ENCODE data around the gene GIMD1.
A peak's percentile ranks its signal among the peaks of the same experiment; 100 is the strongest.
"Not testable (repeated sequence)": the region's sequence is repeated elsewhere in the genome, so short reads cannot be mapped to it uniquely, and the experiment has no call there.

GIMD1 gene

DNA sequence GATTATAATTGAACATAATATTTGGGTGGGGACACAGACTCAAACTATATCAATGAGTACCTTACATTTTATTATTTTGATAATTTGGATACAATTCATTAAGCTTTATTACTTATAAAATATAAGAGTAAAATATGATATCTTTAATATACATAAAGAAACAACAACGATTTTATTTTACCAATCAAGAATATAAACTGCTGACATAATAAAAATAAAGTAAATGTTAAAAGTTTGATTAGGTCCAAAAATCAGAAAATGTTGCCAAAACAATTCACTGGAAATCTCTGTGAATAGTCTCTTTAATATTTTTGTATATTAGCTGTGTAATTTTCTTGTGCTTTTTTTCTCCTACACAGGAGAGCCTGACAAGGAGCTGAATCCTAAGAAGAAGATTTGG, 21.4 kb downstream of the GIMD1 start:
- no peak for DNase-seq

DNA sequence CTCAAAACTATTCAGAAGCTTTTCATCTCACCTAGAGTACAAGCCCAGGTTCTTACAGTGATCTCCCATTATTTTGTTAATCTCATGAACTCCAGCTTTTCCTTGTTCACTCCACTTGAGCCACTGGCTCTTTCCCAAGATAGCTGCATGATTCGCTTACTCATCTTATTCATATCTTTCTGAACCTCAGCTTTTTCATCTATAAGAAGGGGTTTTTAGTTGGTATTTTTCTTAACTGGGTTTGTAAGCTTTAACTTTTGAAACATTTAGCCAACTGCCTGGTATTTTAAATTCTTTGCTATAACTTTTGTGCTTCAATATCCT, 24.0 kb downstream of the GIMD1 start:
- no peak for DNase-seq

DNA sequence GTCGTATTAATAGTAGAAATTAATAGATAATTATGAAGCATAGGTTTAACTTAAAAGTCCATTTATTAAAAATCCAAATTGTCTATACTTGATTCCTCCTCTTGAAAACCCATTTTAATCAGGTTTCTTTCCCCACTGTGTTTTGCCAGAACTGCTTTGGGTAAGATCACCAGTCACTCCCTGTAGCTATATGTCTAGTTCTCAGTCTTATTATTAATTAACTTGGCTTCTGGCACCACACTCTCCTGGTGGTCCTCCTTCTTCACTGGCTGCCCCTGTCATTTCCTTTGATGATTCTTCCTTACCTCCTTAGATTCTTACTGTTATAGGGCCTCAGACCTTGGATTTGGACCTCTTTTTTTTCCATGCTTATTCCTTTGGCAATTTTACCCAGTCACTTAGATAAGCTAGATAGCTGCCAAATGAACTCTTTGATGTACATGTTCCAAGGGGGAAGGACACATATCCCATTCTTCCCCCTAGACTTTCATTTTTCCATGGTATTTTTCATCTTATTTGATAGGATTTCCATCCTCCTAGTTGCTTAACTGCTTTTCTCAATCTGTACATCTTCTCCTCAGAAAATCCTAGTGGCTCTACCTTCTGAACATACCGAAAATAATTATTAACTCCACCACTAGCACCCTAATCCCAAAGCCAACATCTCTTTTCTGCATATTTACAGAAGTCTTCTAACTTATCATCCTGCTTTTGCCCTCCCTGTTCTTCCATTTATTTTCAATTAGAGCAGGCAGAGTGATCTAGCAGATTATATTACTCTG, 24.5 kb downstream of the GIMD1 start:
- DNase-seq, result no peak

DNA sequence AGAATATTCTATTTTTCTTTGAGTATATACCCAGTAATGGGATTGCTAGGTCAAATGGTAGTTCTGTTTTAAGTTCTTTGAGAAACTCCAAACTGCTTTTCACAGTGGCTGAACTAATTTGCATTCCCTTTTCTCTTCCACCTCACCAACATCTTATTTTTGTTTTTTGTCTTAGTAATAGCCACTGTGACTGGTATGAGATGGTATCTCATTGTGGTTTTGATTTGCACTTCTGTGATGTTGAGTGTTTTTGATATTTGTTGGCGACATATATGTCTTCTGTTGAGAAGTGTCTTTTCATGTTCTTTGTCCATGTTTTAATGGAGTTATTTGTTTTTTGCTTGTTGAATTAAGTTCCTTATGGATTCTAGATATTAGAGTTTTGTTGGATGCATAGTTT, 27.8 kb downstream of the GIMD1 start:
- DNase-seq, result no peak

DNA sequence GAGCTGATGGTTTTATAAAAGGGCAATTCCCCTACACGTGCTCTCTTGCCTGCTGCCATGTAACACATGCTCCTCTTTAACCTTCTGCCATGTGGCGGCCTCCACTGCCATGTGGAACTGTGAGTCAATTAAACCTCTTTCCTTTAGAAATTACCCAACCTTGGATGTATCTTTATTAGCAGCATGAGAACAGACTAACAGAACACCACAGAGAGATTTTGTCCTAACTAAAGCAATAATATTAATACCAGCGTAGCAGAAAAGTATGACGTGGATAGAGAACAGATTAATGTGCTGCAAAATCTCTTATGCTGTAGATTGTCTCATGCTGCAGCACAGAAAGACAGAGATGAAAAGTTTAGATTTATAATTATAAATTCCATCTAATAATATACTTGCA, 29.1 kb downstream of the GIMD1 start:
- no peak for DNase-seq

DNA sequence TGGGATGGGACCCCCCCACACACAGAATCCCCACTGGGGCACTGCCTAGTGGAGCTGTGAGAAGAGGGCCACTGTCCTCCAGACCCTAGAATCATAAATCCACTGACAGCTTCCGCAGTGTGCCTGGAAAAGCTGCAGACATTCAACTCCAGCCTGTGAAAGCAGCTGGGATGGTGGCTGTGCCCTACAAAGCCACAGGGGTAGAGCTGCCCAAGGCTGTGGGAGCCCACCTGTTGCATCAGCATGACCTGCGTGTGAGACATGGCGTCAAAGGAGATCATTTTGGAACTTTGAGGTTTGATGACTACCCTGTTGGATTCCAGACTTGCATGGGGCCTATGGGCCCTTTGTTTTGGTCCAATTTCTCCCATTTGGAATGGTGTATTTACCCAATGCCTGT, 29.9 kb downstream of the GIMD1 start:
- DNase-seq, result no peak

DNA sequence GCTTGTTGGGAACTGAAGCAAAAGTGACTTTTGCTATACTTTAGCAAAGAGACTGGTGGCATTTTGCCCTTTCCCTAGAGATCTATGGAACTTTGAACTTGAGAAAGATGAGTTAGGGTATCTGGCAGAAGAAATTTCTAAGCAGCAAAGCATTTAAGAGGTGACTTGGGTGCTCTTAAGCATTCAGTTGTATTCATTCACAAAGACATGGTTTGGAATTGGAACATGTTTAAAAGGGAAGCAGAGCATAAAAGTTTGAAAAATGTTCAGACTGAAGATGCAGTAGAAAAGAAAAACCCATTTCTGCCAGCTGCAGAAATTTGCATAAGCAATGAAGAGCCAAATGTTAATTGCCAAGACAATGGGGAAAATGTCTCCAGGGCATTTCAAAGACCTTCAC, 30.7 kb downstream of the GIMD1 start:
- no peak for DNase-seq

DNA sequence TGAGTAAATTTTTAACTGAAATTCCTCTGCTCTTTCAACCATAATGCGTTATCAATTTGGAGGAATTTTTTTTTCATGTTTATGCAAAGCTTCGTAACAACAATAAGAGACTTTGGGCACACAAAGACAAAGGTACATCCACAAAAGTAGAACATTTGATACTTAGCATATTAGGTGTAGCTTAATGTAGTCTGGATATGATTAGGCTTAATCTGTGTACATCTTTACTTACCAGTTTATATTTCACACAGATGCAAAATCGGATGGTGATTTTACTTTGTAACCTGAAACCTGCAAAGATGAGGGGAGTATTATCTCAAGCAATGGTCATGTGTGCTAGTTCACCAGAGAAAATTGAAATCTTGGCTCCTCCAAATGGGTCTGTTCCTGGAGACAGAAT, 32.0 kb downstream of the GIMD1 start:
- no peak for DNase-seq

DNA sequence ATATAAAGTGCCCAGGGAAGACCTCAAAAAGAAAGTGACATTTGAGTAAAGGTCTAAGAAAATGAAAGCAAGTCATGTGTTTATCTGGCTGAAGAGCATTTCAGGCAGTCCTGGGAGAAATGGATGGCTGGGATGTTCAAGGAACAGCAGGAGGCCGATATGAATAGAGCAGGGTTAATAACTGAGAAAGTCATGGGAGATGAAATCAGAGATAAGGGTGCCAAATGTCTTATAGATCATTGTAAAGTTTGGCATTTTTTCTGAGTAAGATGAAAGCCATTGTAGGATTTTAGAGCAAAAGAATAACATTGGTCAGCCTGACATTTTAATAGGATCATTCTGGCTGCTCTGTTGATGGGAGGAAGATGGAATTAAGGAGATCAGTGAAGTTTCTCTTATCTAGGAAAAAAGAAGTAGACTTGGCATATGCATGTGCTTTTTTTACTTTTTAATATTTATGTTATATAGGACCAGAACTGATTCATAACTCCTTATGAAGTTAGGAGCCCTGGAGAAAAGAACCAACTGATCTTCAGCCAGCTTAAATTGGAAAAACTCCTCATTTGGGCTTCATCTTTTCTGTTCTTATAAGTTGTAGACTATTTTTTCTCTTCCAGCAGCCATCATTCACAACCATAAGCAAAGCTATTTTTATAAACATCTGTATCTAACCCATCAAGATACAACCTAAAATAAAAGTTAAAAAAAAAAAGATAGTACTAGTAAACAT, 33.7 kb downstream of the GIMD1 start:
- no peak for DNase-seq

DNA sequence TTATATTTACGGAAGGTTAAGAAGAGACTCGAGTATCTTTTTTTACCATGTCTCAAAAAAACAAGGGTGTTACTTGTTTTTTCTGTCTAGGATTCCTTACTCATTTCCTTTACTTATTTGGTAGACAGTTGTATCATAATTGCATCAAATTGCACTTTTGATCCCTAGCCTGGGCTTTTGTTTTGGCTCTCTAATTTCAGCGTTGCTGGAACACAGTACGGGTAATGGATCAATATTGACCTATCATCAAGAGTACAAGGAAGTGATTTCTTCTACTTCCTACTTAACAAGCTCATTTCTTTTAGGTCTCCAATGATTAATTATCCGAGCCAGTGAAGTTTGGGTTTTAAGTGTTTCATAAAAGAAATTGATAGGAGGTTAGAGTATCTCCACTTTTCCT, 35.4 kb downstream of the GIMD1 start:
- DNase-seq, result no peak

DNA sequence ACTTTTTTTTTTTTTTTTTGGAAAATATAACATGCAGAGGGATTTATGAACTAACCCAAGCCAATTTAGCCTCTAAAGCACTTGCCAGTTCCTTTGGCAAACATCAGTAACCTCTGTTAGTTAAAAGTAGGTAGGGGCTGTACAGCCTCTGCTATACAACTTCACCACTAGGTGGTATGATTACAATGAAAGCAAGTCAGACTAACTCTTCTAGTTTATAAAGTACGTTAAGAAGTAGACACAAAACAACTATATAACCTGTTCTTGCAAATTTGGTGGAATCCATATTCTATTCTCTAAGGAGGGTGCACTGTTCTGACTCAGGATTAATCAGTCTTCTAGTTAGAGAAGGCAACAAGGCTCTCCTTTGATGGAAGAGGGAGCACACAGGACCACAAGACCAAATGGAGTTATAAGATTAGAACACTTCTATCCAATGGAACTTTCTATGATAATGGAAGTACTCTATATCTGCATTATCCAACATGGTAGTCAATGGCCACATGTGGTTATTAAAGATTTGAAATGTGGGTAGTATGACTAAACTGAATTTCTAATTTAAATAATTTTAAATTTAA, 39.4 kb downstream of the GIMD1 start:
- no peak for DNase-seq

DNA sequence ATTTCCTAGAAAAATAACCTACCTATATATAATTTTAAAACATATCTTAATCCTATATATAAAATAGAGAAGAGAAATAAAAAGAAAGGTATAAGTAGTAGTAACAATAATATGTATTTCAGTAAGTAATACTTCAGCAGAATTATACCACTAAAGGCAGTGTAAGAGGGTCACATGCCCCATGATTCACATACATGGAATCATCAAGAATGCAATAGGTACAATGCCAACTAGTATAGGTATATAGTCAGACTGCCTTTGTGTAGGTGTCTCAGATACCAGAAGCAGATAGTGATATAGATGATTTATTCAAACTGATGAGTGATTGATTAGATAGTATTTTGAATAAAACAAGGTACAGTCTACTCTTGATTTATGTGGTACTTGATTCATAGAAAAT, 42.8 kb downstream of the GIMD1 start:
- no peak for DNase-seq

DNA sequence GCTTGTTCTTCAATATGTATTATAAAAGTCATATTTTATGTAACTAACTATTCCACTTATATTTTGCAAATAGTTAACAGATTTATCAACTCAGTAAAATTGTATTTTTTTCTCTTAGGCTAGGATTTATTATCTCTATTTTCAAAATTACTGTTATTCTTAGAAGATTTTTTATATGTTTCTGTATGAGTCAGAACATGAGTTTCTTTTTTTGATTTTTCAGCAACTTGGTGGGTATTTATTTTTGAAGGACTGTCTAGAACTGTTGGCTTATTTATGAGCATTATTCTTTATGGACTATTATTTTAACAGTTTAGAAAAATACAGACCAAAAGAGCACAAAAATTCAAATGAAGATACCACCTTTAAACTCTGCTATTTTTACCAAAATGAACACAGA, 45.5 kb downstream of the GIMD1 start:
- DNase-seq, result no peak

DNA sequence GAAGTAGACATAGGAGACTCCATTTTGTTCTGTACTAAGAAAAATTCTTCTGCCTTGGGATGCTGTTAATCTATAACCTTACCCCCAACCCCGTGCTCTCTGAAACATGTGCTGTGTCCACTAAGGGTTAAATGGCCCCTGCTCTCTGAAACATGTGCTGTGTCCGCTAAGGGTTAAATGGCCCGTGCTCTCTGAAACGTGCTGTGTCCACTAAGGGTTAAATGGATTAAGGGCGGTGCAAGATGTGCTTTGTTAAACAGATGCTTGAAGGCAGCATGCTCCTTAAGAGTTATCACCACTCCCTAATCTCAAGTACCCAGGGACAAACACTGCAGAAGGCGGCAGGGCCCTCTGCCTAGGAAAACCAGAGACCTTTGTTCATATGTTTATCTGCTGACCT, 46.8 kb downstream of the GIMD1 start:
- not testable (repeated sequence) for DNase-seq

DNA sequence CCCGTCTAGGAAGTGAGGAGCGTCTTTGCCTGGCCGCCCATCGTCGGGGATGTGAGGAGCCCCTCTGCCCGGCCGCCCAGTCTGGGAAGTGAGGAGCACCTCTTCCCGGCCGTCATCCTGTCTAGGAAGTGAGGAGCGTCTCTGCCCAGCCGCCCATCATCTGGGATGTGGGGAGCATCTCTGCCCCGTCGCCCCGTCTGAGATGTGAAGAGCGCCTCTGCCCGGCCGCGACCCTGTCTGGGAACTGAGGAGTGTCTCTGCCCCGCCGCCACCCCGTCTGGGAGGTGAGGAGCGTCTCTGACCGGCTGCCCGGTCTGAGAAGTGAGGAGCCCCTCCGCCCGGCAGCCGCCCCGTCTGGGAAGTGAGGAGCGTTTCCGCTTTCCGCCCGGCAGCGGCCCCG, 47.4 kb downstream of the GIMD1 start:
- DNase-seq, result not testable (repeated sequence)

DNA sequence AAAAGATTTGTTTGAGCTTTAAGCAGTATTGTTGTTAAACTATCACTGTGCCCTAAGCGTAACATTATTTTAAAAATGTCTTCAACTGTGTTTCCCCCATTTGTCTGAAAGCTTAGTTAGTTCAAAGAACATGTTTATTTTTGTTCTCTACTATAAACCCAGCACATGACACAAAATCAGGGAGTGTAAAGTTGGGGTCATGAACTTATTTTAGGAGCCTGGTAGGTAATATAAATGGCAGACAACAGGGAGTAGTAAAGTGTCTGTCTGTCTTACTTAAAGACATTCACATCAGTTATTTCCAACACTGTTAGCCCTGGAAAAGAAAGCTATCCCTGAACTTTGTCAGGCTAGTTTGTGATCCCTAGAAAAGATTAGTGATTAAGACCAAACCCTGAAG, 48.3 kb downstream of the GIMD1 start:
- no peak for DNase-seq

DNA sequence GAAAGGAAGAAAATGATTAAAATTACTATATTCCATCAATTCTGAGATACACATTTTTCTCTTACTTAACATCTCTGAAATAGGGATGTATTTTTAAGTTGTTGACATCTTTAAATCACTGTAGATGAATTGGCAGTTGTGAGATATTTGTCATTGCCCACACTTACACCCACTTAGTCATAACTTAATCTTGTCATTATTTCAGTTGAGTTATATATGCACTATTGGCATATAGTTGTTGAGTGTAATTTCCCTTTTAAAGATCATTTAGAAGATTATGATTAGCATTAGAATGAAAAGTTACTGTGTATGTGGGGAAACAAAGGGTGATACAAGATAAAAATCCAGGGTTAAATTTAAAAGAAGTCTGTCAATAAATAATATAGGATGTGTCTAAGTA, 50.1 kb downstream of the GIMD1 start:
- no peak for DNase-seq

DNA sequence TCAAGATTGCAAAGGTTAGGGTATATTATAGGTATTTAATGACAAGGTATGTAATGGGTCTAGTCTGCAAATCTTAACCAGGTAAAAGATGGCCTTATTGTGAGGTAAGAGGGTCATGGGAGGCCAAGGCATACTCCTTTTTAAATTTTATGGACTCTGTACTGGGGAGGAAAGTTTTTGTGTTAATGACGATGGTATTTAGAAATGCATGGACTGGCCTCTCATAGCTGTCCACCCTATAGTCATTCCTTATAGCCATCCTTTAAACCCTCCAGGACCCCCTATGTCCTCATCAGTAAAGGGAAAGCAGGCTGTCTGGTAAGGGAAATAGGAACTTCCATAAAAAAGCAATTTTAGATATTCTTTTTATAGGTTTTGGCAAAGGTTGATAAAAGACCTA, 50.8 kb downstream of the GIMD1 start:
- DNase-seq, result no peak

DNA sequence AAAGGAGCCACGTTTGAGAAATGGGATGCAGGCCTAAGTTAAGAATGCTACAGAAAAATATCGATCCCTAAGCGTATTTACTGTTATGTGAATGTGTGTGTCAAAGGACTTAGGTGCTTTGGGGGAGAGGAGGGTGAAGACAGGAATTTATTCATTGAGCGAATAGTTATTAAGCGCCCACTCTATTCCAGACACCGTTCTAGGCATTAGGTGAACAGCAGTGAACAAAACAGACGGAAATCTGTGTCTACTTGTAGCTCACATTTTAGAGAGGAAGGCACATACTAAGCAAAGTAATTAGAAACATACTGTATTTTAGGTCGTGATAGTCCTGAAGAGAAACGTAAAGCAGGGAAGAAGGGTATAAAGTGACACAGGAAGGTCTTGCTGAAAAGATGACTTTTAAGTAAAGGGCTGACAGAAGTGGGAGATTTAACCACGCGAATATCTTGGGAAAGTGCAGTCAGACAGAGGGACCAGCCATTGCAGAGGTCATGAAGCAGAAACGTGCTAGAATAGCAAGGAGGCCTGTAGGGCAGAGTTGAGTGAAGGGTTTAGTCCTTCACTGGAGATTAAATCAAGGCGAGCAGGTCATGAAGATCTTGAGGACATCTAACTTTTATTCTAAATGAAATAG, 51.7 kb downstream of the GIMD1 start:
- DNase-seq, result no peak

DNA sequence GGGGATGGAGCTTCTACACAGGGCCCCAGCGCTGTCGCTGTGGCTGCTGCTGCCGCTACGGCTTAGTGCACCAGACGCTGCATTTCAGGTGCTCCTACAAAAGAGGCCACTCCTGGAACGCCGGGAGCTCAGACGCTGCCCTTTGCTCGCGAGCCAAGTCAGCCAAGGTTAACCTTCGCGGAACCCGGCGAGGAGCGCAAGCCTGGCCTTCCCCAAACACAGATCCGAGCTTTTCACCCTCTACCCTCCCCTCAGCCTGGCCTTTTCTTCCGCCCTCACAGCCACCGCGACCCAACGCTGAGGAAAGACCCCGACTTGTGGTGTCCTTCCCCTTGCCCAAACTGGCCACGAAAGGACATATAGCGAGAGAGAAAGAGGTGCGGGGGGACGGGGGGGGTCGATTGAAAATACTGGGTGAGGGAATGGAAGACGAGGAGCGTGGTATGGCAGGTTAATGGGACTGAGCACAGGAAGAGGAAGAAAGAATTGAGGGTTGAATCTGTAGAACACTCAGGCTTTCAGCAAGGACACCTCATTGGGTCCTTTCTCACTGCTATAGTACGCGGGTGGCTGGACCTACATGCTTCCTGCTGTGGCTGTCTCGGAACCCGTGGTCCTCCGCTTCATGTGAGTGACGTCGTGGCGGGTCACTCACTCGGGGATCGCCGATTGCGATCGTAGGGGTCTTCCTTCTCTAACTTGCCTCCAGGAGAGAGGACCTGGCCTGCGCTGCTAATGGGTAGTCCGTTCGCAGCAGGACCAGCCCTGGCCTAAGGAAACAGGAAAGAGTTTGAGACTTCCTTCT, 52.4 kb downstream of the GIMD1 start, which contains the start of the genes AIMP1 and TBCK:
AIMP1 (plus strand) TSS at position 583 of the 805 bp plus-strand sequence. CDS start 8,460 bp downstream, outside the sequence.
TBCK (minus strand) TSS at position 242 of the 805 bp plus-strand sequence. CDS start 7,249 bp downstream, outside the sequence.
- DNase-seq, result peak; percentile 36

DNA sequence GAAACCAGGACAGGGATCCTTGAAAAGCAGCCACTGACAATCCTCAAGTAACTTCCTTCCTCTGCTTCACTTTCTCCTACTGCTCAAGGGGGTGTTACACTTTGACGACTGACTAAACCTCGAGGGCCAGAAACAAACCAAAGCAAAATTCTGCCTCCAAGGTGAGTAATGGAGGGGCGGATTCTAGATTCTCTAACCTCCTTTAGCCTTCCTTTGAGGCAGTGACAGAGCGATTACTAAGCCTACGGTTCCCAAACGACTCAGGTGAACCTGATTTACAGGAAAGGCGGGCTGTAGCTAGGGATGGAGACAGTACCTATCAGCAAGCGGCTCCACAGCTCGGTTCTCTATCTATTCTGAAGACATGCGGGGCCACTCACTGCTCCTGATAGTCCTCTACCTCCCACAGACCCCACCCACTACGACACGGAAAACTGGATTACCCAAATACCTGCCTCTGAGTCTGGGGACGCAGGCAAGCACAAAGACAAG, 53.1 kb downstream of the GIMD1 start:
- DNase-seq, result no peak

DNA sequence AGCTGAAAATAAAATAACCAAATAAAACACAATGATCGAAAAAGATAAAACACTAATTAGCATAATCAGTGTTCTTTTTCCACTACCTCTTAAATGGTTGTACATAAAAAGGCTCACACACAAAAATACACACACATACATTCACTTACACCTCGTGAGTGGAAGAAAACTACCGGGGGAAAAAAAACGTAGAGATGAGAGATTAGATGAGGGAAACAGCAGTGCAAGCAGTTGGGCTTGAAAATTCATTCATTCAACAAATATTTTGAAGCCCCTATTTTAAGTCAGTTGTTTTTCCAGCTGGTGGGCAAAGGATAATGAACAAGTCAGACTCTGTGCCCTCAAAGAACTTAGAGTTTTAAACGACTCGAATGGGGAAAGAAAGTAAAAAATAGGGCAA, 53.6 kb downstream of the GIMD1 start:
- DNase-seq, result no peak

All from NCI-H2081 treated with DMSO at 0.1 percent for 48 hours (cell line).